Suprapubic skin (tissue), 4 donors: ENCODE data around the gene ZRSR2.

Experiments
- CTCF ChIP-seq, 2 donors: fragments of 200-600 bp in 1 of 2; fragments of 450-650 bp in 1 of 2; sonication (generic) in 1 of 2; IDR thresholded peaks; one replicate each; pipeline ENCODE4 v1.5.1; 2016 to 2019; ENCODE audit warnings: antibody characterized with exemption in 2 of 2, mild to moderate bottlenecking in 1 of 2, moderate library complexity in 1 of 2
- EP300 ChIP-seq: sonication (generic); formaldehyde crosslinking; IDR thresholded peaks from one replicate; pipeline ENCODE4 v1.6.1; 2017; ENCODE audit warnings: antibody characterized with exemption
- POLR2A ChIP-seq, 2 donors: fragments of 450-650 bp; IDR thresholded peaks; one replicate each; pipeline ENCODE4 v1.6.1; 2017; ENCODE audit warnings: antibody characterized with exemption in 2 of 2, mild to moderate bottlenecking in 2 of 2, moderate library complexity in 2 of 2
- POLR2AphosphoS5 ChIP-seq, 3 donors: sonication (generic); formaldehyde crosslinking; IDR thresholded peaks; one replicate each; pipeline ENCODE4 v1.6.1; 2017; ENCODE audit warnings: antibody characterized with exemption in 3 of 3

- no peak for TF ChIP-seq CTCF (IDR thresholded peaks at IDR 0.05)
- no peak for TF ChIP-seq EP300
- no peak for TF ChIP-seq POLR2AphosphoS5 (IDR thresholded peaks at IDR 0.05)
- no peak for TF ChIP-seq POLR2A (IDR thresholded peaks at IDR 0.05)
These were observed 43.8 kb downstream of the ZRSR2 start for GRCh38 chrX:15834053-15834452.
